ENCODE data around the gene CLEC7A.

The CLEC7A gene

DNA sequence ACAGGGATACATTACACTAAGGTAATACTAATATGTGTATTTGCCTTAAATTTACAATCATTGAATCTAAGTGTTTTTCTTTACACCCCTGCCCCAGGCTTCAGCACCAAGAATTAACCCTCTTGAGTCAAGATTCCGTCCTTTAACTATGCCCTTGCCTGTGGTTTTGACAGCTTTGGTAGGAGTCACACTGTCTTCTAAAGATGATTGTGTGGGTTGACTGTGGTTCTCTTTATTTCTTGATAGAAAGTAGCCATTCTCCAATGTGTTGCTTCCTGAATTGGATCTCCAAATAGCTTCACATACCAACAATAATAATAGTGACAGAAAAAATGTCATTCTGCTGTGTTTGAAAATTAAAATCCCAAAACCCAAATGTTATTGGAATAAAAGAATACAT is 3.6 kb downstream of the CLEC7A start:
- TF ChIP-seq, protein P1, sequence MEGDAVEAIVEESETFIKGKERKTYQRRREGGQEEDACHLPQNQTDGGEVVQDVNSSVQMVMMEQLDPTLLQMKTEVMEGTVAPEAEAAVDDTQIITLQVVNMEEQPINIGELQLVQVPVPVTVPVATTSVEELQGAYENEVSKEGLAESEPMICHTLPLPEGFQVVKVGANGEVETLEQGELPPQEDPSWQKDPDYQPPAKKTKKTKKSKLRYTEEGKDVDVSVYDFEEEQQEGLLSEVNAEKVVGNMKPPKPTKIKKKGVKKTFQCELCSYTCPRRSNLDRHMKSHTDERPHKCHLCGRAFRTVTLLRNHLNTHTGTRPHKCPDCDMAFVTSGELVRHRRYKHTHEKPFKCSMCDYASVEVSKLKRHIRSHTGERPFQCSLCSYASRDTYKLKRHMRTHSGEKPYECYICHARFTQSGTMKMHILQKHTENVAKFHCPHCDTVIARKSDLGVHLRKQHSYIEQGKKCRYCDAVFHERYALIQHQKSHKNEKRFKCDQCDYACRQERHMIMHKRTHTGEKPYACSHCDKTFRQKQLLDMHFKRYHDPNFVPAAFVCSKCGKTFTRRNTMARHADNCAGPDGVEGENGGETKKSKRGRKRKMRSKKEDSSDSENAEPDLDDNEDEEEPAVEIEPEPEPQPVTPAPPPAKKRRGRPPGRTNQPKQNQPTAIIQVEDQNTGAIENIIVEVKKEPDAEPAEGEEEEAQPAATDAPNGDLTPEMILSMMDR (IDR thresholded peaks at IDR 0.05; ENCODE audit: low read depth, low read length, missing control alignments) = no peak
- Histone ChIP-seq H3K4me3 (ENCODE audit: low read depth, low read length) (no peak overlapping the region), H3K27ac (no peak overlapping the region), H3K36me3 (replicated peaks) (no peaks in the 10 kb centered on the region), H3K27me3 (replicated peaks) (no peaks in the 10 kb centered on the region)
- no peak for DNase-seq
- in situ Hi-C loops (cut with HindIII; ENCODE audit: low pct_ligation_motif_present, low sequenced_read_pairs) = no loop called here

DNA sequence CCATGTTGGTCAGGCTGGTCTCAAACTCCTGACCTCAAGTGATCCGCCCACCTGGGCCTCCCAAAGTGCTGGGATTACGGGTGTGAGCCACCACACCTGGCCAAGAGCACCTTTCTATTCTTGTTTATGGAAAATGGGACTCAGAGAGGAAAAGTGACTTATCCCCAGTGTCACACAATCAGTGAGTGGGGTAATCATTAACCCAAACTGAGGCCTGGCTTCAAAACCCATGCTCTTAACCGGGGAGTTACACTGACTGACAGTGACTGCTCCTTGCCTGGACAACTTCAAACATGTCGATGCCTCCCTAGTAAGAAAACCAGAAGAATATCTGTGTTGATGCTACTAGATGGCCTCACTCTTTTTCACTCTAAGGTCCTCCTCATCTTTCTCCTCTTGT is 7.3 kb downstream of the CLEC7A start:
- in situ Hi-C loops (cut with HindIII; ENCODE audit: low pct_ligation_motif_present, low sequenced_read_pairs) = no loop called here
- no peaks in the 10 kb centered on the region for H3K27me3 ChIP-seq (replicated peaks)
- H3K36me3 ChIP-seq (replicated peaks) = no peaks in the 10 kb centered on the region
- no peak overlapping the region for H3K27ac ChIP-seq
- TF ChIP-seq, protein P1 (IDR thresholded peaks at IDR 0.05; ENCODE audit: low read depth, low read length, missing control alignments) = no peak
- H3K4me3 ChIP-seq (ENCODE audit: low read depth, low read length) = no peak overlapping the region
- no peak for DNase-seq

DNA sequence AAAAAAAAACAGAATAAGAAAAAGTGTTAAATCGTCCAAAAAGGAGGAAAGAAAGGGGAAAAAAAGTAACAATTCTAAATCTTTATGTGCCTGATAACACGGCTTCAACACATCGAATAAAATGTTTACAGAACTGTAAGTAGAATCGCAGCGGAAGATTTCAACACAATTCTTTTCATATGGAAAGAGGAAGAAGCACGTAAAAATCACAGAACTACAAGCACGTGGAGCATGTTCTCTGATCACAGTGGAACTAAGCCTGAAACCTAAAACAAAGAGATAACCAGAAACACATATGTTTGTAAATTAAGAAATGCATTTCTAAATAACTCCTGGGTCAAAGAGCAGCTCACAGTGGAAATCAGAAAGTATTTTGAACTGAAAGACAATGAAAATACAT is 8.7 kb downstream of the CLEC7A start:
- in situ Hi-C loops (cut with HindIII; ENCODE audit: low pct_ligation_motif_present, low sequenced_read_pairs) = no loop called here
- H3K27ac ChIP-seq = no peak overlapping the region
- no peaks in the 10 kb centered on the region for H3K36me3 ChIP-seq (replicated peaks)
- TF ChIP-seq, protein P1 (IDR thresholded peaks at IDR 0.05; ENCODE audit: low read depth, low read length, missing control alignments) = no peak
- no peaks in the 10 kb centered on the region for H3K27me3 ChIP-seq (replicated peaks)
- H3K4me3 ChIP-seq (ENCODE audit: low read depth, low read length) = no peak overlapping the region
- no peak for DNase-seq

DNA sequence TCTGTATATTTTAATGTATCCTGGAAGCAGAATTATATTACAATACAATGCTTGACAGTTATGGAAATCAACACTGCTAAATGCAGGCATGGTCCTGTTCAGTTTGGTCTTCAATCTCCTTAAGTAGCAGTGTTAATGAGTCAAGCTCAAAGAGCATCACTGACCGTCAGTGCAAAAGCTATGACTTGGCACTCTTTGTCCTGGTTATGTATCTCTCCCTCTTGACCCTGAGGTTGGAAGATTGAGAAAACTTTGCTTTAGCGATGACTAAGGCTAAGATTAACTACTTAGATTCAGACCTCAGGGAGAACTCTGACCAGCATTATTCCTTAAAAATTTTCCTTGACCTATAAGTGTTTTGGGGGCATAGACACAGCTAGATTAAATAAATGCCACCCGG is 10.9 kb downstream of the CLEC7A start:
- TF ChIP-seq, protein P1 (IDR thresholded peaks at IDR 0.05; ENCODE audit: low read depth, low read length, missing control alignments) = no peak
- Histone ChIP-seq H3K27ac (no peak overlapping the region), H3K4me3 (ENCODE audit: low read depth, low read length) (no peak overlapping the region), H3K27me3 (replicated peaks) (no peaks in the 10 kb centered on the region), H3K36me3 (replicated peaks) (no peaks in the 10 kb centered on the region)
- in situ Hi-C loops (cut with HindIII; ENCODE audit: low pct_ligation_motif_present, low sequenced_read_pairs) = no loop called here
- no peak for DNase-seq

DNA sequence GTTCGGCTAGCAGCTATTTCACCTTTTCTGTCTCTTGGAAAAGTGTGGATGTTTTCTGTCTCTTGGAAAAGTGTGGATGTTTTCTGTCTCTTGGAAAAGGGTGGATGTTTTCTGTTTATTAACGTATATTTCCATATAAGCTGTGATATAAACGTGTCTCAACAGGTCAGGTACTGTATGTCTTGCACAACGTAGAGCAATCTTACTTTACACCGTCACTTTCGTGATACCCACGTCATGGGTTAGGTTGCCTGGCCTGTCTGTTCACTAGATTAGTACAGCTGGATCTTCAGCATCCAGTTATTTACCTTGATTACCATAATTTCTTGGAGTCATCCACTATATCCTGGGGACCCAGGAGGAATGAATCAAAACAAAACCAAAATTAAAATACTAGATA is 14.1 kb downstream of the CLEC7A start:
- Histone ChIP-seq H3K36me3 (replicated peaks) (no peaks in the 10 kb centered on the region), H3K27me3 (replicated peaks) (no peaks in the 10 kb centered on the region), H3K4me3 (ENCODE audit: low read depth, low read length) (no peak overlapping the region), H3K27ac (no peak overlapping the region)
- TF ChIP-seq, protein P1 (IDR thresholded peaks at IDR 0.05; ENCODE audit: low read depth, low read length, missing control alignments) = no peak
- no peak for DNase-seq
- in situ Hi-C loops (cut with HindIII; ENCODE audit: low pct_ligation_motif_present, low sequenced_read_pairs) = no loop called here

DNA sequence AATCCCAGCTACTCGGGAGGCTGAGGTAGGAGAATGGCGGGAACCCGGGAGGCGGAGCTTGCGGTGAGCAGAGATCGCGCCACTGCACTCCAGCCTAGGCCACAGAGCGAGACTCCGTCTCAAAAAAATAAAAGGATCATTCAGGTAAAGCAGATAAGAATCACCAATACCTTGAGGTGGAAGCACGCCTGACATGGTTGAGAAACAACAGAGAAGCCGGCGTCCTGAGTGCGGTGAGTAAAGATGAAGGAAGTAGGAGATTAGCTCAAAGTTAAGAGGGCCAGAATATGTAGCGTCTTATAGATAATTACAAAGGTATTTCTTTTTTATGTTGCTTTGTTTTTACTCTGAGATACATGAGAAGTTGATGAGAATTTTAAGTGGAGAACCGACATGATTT is 14.7 kb downstream of the CLEC7A start:
- in situ Hi-C loops (cut with HindIII; ENCODE audit: low pct_ligation_motif_present, low sequenced_read_pairs) = no loop called here
- Histone ChIP-seq H3K36me3 (replicated peaks) (no peaks in the 10 kb centered on the region), H3K4me3 (ENCODE audit: low read depth, low read length) (no peak overlapping the region), H3K27me3 (replicated peaks) (no peaks in the 10 kb centered on the region), H3K27ac (no peak overlapping the region)
- no peak for DNase-seq
- TF ChIP-seq, protein P1 (IDR thresholded peaks at IDR 0.05; ENCODE audit: low read depth, low read length, missing control alignments) = no peak

Measured in brain microvascular endothelial cell (primary cell).